ENCODE data around the gene CYSLTR1.
"Not testable (repeated sequence)": the region's sequence is repeated elsewhere in the genome, so short reads cannot be mapped to it uniquely, and the experiment has no call there.

Gene CYSLTR1

DNA sequence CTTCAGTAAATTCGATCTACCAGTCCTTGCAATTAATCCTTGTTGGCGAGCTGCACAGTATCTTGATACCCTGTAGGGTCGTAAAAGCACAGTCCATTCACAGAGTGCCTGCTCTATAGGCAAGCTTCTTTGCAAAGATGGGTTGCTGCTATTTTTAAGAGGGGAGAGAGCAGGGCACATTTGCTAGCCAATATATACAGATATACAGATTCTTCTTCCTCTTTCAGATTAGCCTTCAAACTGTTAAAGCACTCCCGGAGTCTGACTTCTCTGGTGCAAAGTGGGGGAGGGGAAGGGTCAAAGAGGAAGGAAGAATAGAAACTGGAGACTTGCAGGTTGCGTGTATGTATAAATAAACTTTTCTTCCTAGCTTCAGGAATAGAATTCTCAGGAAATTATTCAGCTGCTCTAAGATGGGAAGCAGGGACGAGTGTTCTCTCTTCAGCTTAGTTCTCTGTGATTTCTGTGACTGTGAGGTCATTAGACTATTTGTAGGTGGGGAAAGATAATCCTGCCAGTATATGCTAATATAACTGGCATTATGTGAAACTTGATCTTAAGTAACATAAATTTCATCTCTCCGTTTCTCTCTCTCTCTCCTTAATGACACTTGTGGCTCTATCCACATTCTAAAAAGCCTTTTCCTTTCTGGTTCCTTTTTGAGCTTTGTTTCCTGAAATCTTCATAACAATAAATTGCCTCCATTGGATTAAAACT lies at the start of gene CYSLTR1:
CYSLTR1 (minus strand) TSS at position 242 of the 717 bp plus-strand sequence. CDS start 53,865 bp downstream, outside the sequence.
- DNase-seq: no peak

DNA sequence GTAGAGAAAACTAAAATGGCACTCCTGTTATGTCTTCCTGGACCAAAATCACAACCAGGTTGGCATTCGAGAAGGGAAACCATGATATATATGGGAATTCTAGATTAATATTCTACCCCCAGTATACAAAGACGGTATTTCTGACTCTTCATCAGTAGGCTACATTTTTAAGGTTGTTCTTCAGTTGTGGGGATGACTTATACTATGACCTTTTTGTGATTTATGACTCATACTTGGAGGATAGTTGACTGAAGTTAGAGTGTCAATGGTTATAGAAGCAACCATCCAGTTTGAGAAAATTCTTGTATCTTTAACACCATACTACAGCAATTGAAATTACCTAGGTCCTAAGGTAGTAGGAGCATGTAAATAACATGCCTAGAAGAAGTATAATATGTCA lies 49.8 kb upstream of the CYSLTR1 start:
- no peak for DNase-seq

GRCh38 chrX:78375894-78376293 lies 48.5 kb upstream of the CYSLTR1 start:
- DNase-seq: peak; percentile 8

- DNase-seq: no peak
Measured at GRCh38 chrX:78366576-78366975, 39.2 kb upstream of the CYSLTR1 start.

DNA sequence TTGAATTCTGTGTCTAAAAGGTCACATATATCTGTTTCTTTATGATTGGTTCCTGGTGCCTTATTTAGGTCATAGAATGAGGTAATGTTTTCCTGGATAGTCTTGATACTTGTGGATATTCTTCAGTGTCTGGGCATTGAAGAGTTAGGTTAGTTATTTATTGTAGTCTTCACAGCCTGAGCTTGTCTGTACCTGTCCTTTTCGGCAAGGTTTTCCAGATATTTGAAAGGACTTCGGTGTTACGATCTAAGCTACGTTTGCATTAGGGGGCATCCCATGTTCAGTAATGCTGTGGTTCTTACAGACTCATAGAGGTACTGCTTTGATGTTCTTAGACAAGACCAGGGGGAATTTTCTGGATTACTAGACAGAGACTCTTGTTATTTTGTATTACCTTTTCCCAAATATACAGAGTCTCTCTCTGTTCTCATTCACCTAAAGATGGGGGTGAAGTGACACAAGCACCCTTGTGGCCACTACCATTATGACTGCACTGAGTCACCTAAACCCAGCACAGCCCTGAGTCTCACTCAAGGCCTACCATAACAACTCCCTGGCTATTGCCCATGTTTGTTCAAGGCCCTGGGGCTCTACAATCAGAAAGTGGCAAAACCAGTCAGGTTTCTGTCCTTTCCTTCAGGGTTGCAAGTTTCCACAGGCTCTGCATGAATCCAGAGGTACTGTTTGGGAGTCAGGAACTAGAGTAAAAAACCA lies 30.1 kb upstream of the CYSLTR1 start:
- DNase-seq: no peak

GRCh38 chrX:78333521-78333920 lies 6.1 kb upstream of the CYSLTR1 start:
- DNase-seq: peak; percentile 26

DNA sequence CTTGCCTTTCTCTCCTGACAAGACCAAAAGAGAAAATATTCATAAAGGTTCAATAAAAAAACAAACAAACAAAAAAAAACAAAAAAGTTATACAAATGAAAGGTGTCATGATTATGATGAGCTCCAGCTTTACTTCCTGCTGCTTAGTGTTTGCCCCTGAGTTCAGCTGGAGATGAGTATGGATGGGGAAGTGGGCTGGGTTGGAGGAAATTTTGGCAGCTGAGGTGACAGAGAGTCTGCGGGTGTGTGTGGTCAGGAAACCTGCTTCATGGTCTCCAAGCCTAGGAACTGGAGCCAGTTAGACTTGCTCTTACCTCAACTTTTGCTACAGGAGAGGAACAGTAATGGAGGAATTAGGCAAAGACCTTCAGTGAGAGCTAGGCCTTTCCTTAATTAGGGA lies 4.3 kb upstream of the CYSLTR1 start:
- no peak for DNase-seq

DNA sequence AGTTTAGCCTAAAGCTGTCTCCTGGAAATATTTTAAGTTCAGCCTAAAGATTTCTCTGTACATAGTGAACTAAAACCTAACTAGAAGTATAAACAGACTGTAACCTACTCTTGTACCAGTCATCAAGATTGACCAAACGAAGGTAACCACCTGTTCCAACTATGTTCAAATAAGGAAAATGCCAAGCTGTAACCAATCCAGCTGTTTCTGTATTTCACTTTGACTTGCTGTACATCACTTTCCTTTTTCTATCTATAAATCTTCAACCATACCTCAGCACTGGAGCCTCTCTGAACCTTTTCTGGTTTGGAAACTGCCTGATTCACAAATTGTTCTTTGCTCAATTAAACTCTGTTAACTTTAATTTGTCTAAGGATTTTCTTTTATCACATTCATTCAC lies 3.1 kb upstream of the CYSLTR1 start:
- no peak for DNase-seq

- no peak for DNase-seq
Measured at GRCh38 chrX:78330068-78330467, 2.7 kb upstream of the CYSLTR1 start.

GRCh38 chrX:78329486-78329885 lies 2.1 kb upstream of the CYSLTR1 start:
- no peak for DNase-seq

DNA sequence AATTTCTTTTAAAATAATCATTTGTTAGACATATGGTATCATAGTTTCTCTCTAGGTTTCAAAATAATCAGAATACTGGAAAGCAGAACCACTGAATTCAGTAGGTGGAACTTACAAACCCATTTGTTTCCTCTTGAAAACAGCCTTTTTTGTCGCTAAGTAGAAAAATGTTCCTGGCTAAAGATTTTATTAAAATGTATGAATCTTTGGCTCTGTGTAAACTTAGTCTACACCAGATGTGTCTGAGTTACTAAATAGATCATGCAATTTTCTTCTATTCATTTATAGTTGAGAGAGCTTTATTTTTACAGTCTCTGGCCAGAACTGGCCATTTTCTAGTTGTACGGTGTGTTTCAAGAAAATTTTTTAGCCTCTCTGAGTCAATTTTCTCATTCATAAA lies 1.0 kb downstream of the CYSLTR1 start:
- DNase-seq: no peak

DNA sequence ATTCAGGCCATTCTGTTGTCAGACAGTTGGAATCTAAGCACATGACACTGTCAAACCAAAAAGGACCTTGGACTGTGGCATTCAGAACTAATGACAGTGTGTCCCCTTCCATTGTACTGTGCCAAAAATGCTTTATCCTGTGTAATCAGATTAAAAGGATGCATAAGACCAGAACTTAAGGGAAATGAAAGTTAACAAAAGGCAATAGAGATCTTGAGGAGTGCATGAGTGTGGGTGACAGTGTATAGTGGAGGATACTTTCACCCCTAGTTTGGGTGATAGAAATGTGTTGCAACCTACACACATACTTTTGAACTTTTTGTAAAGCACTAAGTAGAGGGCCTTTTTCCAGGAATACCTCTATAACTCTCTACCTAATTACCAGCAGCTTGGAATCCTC lies 4.5 kb downstream of the CYSLTR1 start:
- DNase-seq: no peak

DNA sequence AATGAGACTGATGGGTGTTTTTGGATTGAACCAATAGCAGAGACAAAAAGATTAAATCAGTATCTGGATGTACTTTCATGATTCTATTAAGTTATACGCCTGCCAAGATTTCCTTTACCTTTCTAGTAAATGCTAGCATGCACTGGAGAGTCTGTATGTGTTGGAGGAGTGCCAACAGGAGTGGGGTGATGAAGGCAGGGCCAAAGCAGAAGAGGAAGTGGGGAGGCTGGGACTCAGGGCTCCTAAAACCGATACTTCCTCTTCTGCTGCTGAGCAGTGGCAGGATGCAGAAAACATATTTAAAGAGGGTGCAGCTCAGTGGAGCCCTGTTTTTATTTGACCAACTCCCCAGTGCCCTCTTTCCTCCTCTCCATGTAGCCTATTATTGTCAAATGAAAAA lies 5.6 kb downstream of the CYSLTR1 start:
- no peak for DNase-seq

GRCh38 chrX:78316265-78316664 lies 11.1 kb downstream of the CYSLTR1 start:
- DNase-seq: no peak

DNA sequence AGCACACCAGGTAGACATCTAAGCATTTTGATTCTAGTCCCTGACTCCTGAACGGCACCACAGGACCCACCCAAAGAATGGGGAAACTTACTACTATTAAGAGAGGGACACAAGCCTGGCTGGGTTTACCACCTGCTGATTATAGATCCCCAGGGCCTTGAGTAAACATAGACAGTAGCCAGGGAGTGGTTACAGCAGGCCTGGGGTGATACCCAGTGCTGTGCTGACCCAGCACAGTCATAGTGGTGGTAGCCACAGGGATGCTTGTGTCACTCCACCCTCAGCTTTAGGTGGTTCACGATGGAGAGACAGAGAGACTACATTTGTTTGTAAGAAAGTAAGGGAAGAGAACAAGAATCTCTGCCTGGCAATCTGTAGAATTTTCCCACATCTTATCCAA lies 11.7 kb downstream of the CYSLTR1 start:
- no peak for DNase-seq

- no peak for DNase-seq
Measured at GRCh38 chrX:78314561-78314960, 12.8 kb downstream of the CYSLTR1 start.

- no peak for DNase-seq
Measured at GRCh38 chrX:78313526-78313925, 13.9 kb downstream of the CYSLTR1 start.

- no peak for DNase-seq
Measured at GRCh38 chrX:78307665-78308064, 19.7 kb downstream of the CYSLTR1 start.

DNA sequence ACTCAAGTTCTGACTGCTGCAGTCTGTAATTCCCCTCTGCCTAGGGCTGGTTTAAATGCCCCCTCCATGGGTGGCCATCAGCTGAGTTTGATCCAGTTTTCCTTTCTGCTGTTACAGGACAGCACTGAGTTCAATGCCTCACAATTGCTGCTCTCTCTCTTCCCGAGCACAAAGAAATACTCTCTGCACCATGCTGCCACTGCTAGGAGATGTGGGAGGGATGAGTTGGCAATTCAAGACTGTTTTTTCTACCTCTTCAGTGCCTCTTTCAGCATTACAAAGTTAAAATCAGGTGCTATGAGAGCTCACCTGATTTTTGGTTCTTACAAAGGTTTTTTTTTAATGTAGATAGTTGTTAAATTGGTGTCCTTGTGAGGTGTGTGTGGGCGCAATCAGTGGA lies 24.3 kb downstream of the CYSLTR1 start:
- DNase-seq: no peak

DNA sequence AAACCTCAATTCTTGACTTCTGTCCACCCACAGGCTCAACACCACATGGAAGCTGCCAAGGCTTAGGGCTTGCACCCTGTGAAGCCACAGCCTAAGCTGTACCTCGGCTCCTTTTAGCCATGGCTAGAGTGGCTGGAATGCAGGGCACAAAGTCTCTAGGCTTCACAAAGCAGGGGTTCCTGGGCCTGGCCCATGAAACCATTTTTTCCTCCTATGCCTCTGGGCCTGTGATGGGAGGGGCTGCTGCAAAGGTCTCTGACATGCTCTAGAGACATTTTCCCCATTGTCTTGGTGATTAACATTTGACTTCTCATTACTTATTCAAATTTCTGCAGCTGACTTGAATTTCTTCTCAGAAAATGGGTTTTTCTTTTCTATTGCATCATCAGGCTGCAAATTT lies 26.5 kb downstream of the CYSLTR1 start:
- not testable (repeated sequence) for DNase-seq

- no peak for DNase-seq
Measured at GRCh38 chrX:78283511-78283910, 43.9 kb downstream of the CYSLTR1 start.

- no peak for DNase-seq
Measured at GRCh38 chrX:78237127-78237526, 90.3 kb downstream of the CYSLTR1 start.

DNA sequence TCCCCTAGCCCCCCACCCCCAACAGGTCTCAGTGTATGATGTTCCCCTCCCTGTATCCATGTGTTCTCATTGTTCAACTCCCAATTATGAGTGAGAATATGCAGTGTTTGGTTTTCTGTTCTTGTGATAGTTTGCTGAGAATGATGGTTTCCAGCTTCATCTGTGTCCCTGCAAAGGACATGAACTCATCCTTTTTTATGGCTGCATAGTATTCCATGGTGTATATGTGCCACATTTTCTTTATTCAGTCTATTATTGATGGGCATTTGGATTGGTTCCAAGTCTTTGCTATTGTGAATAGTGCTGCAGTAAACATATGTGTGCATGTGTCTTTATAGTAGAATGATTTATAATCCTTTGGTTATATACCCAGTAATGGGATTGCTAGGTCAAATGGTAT lies 101.4 kb downstream of the CYSLTR1 start:
- not testable (repeated sequence) for DNase-seq
